Measurements from ENCODE around the gene MAU2.
"Not testable (repeated sequence)": the region's sequence is repeated elsewhere in the genome, so short reads cannot be mapped to it uniquely, and the experiment has no call there.

The MAU2 gene

DNA sequence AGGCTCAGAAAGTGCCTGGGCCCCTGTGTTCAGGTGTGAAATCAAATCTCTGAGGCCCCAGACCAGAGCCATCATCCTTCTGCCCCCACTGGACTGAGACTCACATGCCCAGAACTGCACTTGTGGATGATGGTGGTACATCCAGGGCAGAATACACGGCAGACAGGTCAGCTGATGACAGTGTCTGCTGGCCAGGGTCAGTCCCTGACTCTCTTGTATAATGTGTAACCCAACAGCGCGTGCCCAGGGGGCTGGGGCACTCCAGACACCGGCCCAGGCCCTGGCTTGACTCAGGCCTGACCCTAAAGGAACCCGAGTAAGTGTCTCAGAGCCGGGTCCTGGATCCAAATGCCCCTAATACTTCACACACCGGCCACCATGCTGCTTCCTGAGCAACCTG, 47.5 kb downstream of the MAU2 start:
- H3K27ac ChIP-seq: peak overlapping the region in 1 of 21 experiments; percentile 19
- H3K4me3 ChIP-seq: no peak overlapping the region

DNA sequence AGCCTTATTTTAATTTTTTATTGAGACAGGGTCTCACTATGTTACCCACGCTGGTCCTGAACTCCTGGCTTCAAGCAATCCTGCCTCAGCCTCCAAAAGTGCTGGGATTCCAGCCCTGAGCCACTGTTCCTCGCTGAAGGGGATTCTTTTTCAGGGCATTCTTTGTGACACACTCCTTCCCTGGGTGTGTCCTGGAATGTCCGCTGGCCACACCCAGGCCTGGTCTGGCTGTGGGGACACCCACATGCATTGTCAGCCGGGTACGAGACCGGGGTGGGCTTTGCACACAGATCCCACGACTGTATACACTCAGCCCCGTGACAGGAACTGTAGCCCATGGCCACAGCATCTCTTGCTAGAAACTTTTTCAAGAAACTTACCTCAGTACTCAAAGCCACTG, 50.4 kb downstream of the MAU2 start:
- Histone ChIP-seq H3K27ac (no peak overlapping the region), H3K4me3 (no peak overlapping the region)

DNA sequence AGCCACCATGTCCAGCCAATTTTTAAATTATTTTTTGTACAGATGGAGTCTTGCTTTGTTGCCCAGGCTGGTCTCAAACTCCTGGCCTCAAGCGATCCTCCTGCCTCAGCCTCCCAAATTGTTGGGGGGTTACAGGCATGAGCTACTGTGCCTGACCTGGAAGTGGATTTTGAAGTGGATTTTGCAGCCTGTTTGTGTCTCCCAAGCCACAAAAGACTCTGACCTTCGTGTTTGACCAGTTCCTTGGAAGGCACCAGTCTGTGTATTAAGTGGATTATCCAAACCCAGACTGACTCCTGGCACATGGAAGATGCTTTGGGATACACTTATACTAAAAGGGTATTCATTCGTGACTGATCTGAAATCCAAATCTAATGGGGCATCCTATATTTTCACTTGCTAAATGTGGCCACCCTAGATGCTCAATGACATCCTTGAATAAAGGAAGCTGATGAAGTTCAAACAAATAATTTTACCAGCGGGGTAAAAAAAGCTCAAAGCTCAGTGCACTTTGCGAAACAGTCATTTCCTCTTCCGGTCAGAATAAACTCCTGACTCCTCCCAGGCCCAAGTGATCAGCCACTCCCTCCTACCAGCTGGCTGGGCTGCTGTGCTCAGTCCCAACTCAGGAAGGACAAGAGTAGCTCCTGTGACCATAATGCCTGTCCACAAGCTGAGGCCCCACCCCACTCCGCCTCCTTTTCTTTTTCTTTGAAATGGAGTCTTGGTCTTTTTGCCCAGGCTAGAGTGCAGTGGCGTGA, 52.2 kb downstream of the MAU2 start:
- H3K4me3 ChIP-seq: peak overlapping the region in 1 of 7 experiments; percentile 5
- H3K27ac ChIP-seq: peak overlapping the region in 20 of 21 experiments; percentile 28 to 83 (median 62)

DNA sequence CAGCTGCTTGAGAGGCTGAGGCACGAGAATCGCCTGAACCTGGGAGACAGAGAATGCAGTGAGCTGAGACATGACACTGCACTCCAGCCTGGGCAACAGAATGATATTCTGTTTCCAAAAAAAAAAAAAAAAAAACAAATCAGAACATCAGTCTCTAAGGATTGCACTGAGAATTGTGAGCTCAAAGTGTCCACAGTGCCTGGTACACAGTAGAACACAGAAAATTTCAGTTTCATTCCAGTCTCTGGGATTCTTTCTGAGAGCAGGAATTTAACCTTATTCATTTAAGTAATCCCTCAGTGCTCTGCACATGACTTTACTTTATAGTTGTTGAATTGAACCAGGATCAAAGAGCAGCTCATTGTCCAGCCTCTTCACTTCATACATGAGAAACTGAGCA, 58.9 kb downstream of the MAU2 start:
- H3K27ac ChIP-seq: peak overlapping the region in 6 of 21 experiments; percentile 11 to 79 (median 24)
- H3K4me3 ChIP-seq: no peak overlapping the region

DNA sequence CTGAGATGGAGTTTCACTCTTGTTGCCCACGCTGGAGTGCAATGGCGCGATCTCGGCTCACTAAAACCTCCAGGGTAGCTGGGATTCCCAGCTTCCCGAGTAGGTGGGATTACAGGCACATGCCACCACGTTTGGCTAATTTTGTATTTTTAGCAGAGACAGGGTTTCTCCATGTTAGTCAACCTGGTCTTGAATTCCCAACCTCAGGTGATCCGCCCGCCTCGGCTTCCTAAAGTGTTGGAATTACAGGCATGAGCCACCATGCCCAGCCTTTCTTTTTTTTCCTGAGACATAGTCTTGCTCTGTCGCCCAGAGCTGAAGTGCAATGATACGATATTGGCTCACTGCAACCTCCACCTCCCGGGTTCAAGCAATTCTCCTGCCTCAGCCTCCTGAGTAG, 59.7 kb downstream of the MAU2 start:
- H3K4me3 ChIP-seq: not testable (repeated sequence)
- H3K27ac ChIP-seq: peak overlapping the region in 11 of 21 experiments; percentile 7 to 61 (median 30)

DNA sequence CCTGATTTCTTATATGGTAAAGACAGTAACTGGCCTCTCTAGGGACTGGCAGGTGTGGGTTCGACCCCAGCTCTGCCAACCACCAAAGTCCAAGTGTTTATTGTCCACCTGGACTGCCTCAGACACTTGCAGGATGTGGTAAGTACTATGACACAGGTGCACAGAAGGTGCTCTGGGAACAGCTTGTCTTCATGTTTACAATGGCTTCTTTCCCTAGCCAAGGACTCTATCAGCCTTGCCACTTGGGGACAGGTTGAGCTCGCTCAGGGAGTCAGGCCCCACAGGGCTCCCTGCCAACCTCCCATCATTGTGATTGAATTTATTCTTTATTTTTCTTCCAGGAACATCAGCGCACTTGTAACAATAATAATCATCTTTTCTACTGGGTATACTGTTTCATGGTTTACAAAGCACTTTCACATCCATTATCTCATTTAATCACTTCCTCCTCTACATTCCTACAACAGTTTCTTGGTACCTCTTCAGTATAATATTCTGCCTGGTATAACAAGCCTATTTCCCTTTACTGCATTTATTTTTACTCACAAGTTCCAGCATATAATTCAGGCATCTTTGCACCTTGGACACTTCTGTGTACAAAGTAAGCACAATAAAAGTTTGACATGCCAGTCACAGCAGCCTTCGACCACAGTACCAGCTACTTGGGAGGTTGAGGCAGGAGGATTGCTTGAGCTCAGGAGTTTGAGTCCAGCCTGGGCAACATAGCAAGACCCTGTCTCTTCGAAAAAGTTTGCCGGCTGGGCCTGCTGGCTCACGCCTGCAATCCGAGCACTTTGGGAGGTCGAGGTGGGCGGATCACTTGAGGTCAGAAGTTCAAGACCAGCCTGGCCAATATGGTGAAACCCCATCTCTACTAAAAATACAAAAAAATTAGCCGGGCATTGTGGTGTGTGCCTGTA, 60.6 kb downstream of the MAU2 start:
- no peak overlapping the region for H3K4me3 ChIP-seq
- H3K27ac ChIP-seq: peak overlapping the region in 14 of 21 experiments; percentile 7 to 61 (median 30)

DNA sequence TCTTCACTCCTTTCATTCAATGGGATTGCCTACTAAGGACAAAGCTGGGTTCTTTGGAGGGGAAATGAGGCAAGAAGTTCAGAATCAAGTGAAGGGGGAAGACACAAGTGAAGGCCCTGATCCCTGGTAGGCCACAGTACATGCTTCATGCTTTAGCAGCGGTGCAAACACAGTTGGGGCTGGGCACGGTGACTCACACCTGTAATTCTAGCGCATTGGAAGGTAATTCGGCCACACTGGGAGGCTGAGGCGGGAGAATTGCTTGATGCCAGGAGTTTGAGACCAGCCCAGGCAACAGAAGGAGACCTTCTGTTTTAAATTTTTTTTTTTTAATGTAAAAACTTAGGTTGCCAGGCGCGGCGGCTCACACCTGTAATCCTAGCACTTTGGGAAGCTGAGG, 61.5 kb downstream of the MAU2 start:
- Histone ChIP-seq H3K4me3 (no peak overlapping the region), H3K27ac (peak overlapping the region in 3 of 21 experiments; percentile 9 to 61 (median 38))

DNA sequence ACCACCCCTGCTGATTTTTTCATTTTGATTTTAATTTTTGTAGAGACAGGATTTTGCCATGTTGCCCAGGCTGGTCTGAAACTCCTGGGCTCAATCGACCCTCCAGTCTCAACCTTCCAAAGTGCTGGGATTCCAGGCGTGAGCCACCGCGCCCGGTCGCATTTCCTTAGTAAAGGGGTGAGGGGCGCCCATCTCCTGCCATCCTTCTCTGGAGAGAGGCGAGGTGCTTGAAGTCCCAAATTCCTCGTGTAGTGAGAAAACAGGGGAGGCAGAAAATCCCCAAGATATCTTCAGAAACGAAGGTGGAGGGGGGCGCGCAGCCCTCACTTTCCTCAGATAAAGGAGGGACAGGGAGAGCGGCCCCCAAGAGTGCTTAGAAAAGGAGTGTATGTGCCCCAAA, 63.9 kb downstream of the MAU2 start:
- H3K4me3 ChIP-seq: peak overlapping the region in 6 of 7 experiments; percentile 59 to 88 (median 79)
- peak overlapping the region in 17 of 21 experiments; percentile 67 to 94 (median 86) for H3K27ac ChIP-seq

DNA sequence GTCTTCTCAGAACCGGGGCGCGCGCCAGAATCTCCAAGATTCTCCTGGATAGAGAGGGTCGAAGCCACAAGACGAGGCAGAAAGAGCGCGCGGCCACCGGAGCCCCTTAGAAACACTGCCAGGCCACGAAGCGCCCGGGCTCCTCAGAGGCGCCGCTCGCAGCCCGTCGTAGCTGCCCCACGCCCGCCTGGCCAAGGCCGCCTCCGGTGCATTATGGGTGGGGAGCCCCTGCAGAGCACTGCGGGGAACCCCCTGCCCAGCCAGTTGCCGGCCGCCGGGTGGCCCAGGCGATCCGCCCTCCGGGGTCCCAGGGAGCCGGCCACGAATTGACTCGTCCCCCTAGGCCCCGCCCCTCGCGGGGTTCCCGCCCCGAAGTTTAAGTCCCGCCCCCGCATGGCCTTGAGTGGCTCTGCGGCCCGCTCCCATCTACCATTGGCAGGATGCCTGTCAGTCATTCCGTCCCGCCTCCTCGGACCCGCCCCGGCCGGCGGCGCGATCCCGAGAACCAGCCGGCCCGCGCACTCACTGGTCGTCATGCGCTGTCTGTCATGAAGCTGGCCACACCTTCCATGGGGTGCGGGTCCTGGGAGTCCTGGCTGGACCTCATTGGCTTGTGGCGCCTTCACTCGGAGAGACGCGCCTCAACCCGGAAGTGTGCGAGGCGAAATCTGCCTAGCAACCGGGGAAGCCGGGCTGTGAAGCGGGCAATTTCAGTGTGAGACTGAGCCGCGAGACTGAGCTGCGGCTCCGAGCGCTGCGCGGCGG, 64.7 kb downstream of the MAU2 start:
- Histone ChIP-seq H3K4me3 (peak overlapping the region; percentile 59 to 93 (median 84)), H3K27ac (peak overlapping the region; percentile 36 to 96 (median 92))

DNA sequence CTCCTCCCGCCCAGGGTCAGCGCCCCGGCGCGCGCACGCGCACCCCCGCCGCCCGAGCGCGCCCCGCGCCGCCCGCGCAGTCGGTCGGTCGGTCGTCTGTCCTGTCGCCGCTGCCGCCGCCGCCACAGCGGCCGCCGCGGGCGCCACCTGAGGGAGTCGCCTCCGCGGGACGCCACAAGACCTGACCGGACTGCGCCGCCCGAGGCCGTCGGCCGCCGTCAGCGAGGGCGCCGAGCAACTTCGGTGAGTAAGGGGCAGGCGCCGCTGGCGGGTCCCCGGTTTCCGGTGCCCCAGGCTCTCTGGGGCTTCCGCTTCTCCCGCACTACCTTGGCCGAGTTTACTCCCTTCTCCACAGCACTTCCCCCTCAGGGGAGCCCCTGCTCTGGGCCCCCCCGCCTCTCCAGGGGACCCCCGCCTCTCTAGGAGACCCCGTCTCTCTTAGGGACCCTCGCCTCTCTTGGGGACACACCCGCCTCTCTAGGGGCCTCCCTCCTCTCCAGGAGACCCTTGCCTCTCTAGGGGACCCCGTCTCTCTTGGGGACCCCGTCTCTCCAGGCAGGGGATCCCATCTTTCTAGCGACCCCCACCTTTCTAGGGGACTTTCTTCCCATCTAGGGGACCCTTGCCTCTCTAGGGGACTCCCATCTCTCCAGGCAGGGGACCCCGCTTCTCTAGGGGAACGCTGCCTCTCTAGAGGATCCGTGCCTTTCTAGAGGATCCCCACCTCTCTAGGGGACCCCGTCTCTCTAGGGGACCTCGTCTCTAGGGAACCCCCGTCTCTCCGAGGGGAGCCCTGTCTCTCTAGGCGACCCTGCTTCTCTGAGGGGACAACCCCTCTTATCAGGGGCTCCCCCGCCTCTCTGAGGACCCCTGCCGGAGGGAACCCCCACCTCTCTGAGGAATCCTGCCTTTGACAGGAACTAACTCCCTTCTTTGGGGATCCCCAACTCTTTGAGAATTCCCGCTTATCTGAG, 65.6 kb downstream of the MAU2 start:
- H3K4me3 ChIP-seq: peak overlapping the region; percentile 59 to 93 (median 84)
- H3K27ac ChIP-seq: peak overlapping the region; percentile 78 to 96 (median 92)

DNA sequence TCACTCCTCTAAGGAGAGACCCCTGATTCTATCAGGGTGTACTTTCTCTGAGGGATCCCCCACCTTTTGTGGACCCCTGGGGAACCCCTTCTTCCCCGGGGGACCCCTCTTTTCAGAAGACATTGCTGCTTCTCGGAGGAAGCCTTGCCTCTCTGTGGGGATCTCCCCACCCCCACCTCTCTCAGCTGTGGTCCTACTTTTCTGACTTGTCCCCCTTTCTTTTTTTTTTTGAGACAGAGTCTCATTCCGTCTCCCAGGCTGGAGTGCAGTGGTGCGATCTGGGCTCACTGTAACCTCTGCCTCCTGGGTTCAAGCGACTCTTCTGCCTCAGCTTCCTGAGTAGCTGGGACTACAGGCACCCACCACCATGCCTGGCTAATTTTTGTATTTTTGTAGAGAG, 66.5 kb downstream of the MAU2 start:
- peak overlapping the region in 17 of 21 experiments; percentile 83 to 96 (median 92) for H3K27ac ChIP-seq
- H3K4me3 ChIP-seq: peak overlapping the region; percentile 59 to 93 (median 84)

DNA sequence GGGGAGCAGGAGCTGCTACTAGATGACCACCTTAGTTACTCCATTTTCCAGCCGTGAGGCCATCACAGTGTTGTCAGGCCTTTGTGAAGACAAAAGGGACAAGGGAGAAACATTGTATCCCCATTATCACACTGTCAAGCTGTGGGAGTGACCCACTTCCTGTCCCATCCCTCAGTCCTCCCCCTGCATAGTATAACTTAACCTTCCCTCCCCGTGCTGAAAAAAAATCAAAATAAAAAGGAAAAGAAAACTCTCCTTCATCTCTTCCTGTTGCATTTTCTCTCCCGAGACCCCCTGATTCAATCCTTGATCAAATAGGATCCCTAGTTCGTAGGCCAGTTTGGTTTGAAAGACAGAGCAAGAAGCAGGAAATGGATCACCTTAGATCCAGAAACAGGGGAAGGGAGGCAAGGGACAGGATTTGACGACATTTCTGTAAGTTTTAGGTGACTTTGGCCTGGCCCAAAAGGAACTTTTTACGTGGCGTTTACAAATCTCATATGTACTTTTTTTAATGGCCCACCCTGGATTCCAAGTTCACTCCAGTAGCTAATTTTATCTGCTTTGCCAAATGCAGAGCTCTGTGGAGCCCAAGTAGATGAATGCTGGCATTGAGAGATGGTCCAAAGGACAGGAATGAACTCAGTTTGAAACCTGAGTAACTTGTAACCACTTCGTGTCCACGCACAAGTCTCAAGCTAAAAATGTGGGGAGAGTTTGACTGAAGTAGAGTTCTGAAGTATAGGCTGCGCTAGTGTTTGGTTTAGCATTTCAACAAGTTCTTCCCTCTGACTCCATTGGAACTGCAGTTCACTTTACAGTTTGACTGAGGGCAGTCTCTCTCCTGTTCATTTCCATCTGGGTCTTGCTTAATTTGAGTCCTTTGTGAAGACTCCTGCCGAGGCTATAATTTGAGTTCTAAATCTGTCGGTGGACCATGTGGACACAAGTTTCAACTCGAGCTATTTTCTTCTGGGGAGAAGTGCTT, 68.2 kb downstream of the MAU2 start:
- peak overlapping the region in 19 of 21 experiments; percentile 3 to 93 (median 47) for H3K27ac ChIP-seq
- H3K4me3 ChIP-seq: no peak overlapping the region

DNA sequence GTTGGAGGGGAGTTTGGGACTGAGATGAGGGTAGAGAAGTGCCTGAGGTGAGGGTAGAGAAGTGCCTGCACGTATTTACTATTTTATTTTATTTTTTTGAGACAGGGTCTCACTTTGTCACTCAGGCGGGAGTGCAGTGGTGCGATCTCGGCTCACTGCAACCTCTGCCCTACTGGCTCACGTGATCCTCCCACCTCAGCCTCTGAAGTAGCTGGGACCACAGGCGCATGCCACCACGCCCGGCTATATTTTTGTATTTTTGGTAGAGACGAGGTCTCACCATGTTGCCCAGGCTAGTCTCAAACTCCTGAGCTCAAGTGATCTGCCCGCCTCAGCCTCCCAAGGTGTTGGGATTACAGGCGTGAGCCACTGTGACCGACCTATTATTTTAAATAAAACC, 69.1 kb downstream of the MAU2 start:
- not testable (repeated sequence) for H3K4me3 ChIP-seq
- H3K27ac ChIP-seq: peak overlapping the region in 13 of 21 experiments; percentile 3 to 93 (median 55)

DNA sequence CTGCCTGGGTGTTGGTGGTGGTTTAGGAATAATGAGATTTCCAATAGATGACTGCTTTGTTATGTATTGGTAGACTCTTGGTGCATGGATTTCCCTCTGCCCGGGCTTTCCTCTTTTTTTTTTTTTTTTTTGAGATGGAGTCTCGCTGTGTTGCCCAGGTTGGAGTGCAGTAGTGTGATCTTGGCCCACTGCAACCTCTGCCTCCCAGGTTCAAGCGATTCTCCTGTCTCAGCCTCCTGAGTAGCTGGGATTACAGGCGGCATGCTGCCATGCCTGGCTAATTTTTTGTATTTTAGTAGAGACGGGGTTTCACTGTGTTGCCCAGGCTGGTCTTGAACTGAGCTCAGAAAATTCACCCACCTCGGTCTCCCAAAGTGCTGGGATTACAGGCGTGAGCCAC, 73.7 kb downstream of the MAU2 start:
- peak overlapping the region in 10 of 21 experiments; percentile 7 to 67 (median 43) for H3K27ac ChIP-seq
- H3K4me3 ChIP-seq: not testable (repeated sequence)

DNA sequence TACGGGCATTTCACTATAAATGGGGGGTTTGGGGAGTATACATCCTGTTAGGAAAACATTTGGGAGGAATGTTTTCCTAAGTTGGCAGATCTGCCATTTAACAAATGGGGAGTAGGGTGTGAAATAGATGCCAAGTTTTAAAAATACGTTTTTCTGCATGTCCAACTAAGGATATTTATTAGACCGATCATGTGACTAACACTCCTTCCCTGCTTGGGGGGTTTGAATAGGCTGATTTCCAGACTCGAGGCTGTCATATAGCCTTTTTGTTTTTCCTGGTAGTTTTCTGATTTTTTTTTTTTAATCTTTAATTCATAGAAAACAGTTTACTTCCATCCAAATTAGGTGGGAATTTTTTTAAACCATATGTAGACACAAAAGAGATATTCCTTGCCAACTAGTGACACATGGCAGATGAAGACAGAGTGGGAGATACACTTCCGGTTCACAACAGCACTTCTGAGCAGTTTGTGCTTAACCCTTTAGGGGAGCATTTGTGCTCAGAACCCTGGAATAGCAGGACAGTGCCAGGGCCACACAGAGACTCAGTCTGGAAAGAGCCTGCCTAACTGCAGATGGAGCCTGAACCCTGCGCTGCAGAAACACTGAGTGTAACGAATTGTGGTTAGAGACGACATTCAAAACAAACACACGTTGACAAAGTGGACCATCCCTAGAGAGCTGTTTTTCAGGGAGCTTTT, 79.3 kb downstream of the MAU2 start:
- peak overlapping the region in 5 of 21 experiments; percentile 11 to 46 (median 28) for H3K27ac ChIP-seq
- H3K4me3 ChIP-seq: no peak overlapping the region

DNA sequence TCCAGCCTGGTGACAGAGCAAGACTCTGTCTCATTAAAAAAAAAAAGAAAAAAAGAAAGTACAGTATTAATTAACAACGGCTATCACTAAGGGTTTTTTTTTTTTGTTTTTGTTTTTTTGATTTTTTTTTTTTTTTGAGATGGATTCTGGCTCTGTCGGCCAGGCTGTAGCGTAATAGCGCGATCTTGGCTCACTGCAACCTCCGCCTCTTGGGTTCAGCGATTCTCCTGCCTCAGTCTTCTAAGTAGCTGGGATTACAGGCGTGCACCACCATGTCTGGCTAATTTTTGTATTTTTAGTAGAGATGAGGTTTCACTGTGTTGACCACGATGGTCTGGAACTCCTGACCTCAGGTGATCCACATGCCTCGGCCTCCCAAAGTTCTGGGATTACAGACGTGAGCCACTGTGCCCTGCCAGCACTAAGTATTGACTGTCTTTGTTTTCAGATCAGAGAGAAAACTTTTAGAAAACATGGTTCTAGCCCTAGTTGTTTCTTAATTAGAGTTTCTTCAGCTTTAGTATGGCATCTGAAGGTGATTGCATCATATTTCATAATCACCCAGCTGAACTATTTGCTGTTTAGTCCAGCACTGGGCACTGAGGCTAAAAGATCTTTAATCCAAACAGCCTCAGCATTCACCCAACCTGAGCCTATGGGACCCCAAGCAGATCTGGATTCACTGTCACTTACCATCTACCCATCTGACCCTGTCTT, 82.2 kb downstream of the MAU2 start:
- H3K27ac ChIP-seq: peak overlapping the region in 12 of 21 experiments; percentile 3 to 96 (median 51)
- H3K4me3 ChIP-seq: no peak overlapping the region
